Measurements from ENCODE around the gene KATNAL1. TPM values are rescaled to one million over a fixed set of nuclear protein-coding genes. Genes with fewer than 3 reads are reported as not detected.

The KATNAL1 gene
- total RNA-seq, 4 donors from 2014 or later = 4.4 to 9.8 (median 6.7) TPM

- Histone ChIP-seq H3K27ac (no peak overlapping the region), H3K27me3 (no peaks in the 10 kb centered on the region), H3K9me3 (no peaks in the 10 kb centered on the region), H3K36me3 (peaks cover 0 to 8% (median 2%) of the 10 kb centered on the region in 4 donors), H3K4me1 (no peaks in the 10 kb centered on the region), H3K4me3 (no peak overlapping the region)
- DNase-seq = no peak
- in situ Hi-C loops (cut with MboI; ENCODE audit: low pct_ligation_motif_present in 1 of 4, low pct_unique_long_range_greater_than_20kb in 1 of 4, low sequenced_read_pairs in 3 of 4) = no loop called here
- TF ChIP-seq POLR2A (IDR thresholded peaks at IDR 0.05) = no peak
- TF ChIP-seq POLR2AphosphoS5 (IDR thresholded peaks at IDR 0.05) = no peak
- TF ChIP-seq EP300 (IDR thresholded peaks at IDR 0.05; ENCODE audit: low read depth) = no peak
- no peak for TF ChIP-seq CTCF (IDR thresholded peaks at IDR 0.05)
- 90 to 92% methylated on average over 2 of the region's 2 CpGs for WGBS, 2 donors (ENCODE audit: low coverage in 1 of 2)
- intact Hi-C loops (cut with DNase I; ENCODE audit: low total_unique reads) = no loop called here
Measured at GRCh38 chr13:30234619-30235162, 72.7 kb downstream of the KATNAL1 start.

DNA sequence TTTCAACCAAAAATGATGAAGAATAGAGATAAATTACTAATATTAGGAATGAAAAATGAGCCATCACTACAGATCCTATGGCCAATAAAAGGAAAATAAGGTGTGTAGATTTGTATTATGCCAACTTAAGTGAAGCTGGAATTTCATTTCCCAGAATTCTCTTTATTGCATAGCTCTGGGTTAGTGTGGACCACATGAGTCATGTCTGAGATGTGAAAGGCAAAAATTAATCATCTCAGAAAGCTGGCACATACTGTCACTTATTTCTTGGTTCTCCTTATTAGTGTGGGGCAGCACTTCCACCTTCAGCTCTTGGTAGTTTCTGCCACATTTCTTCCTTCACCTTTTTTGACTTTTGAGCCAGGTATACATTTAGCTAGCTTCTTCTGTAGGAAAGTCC lies 82.6 kb downstream of the KATNAL1 start:
- H3K27ac ChIP-seq = no peak overlapping the region
- no peaks in the 10 kb centered on the region for H3K4me1 ChIP-seq
- in situ Hi-C loops (cut with MboI; ENCODE audit: low pct_ligation_motif_present in 1 of 4, low pct_unique_long_range_greater_than_20kb in 1 of 4, low sequenced_read_pairs in 3 of 4) = no loop called here
- peaks cover 0 to 6% of the 10 kb centered on the region in 2 donors for H3K9me3 ChIP-seq
- TF ChIP-seq EP300 (IDR thresholded peaks at IDR 0.05; ENCODE audit: low read depth) (no peak), POLR2A (IDR thresholded peaks at IDR 0.05) (no peak), POLR2AphosphoS5 (IDR thresholded peaks at IDR 0.05) (no peak), CTCF (IDR thresholded peaks at IDR 0.05) (no peak)
- peaks cover 0 to 30% (median 3%) of the 10 kb centered on the region in 4 donors for H3K36me3 ChIP-seq
- intact Hi-C loops (cut with DNase I; ENCODE audit: low total_unique reads) = no loop called here
- no peak overlapping the region for H3K4me3 ChIP-seq
- no peaks in the 10 kb centered on the region for H3K27me3 ChIP-seq
- no peak for DNase-seq

DNA sequence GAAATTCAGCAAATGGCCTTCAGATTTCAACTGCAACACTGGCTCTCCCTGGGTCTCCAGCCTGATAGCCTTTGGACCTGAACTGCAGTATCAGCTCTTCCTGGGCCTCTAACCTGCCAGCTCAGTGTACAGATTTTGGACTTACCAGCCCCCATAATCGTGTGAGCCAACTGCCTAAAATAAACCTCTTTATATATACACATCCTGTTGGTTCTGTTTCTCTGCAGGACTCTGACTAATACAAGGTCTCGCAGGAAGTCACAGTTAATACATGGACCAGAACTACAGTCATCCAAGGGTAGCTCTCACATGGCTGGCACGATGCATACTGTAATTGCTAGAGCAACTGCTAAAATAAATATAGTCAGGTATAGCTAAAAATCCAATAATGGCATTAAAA lies 85.1 kb downstream of the KATNAL1 start:
- Histone ChIP-seq H3K4me3 (no peak overlapping the region), H3K36me3 (peaks cover 0 to 28% (median 3%) of the 10 kb centered on the region in 4 donors), H3K9me3 (peaks cover 0 to 6% of the 10 kb centered on the region in 2 donors), H3K27me3 (no peaks in the 10 kb centered on the region), H3K27ac (no peak overlapping the region), H3K4me1 (no peaks in the 10 kb centered on the region)
- no peak for DNase-seq
- no peak for TF ChIP-seq EP300 (IDR thresholded peaks at IDR 0.05; ENCODE audit: low read depth)
- no peak for TF ChIP-seq CTCF (IDR thresholded peaks at IDR 0.05)
- TF ChIP-seq POLR2AphosphoS5 (IDR thresholded peaks at IDR 0.05) = no peak
- TF ChIP-seq POLR2A (IDR thresholded peaks at IDR 0.05) = no peak
- in situ Hi-C loops (cut with MboI; ENCODE audit: low pct_ligation_motif_present in 1 of 4, low pct_unique_long_range_greater_than_20kb in 1 of 4, low sequenced_read_pairs in 3 of 4) = no loop called here
- intact Hi-C loops (cut with DNase I; ENCODE audit: low total_unique reads) = no loop called here
- 82 to 86% methylated on average over 2 to 3 of the region's 3 CpGs for WGBS, 2 donors (ENCODE audit: low coverage in 1 of 2)

GRCh38 chr13:30216111-30216510 lies 91.2 kb downstream of the KATNAL1 start:
- H3K4me1 ChIP-seq = no peaks in the 10 kb centered on the region
- H3K27me3 ChIP-seq = no peaks in the 10 kb centered on the region
- WGBS, 2 donors (ENCODE audit: low coverage in 1 of 2) = 75% methylated on average over 2 of the region's 2 CpGs; no CpG with 5 or more reads in 1 of the 2 donors
- TF ChIP-seq CTCF (IDR thresholded peaks at IDR 0.05) (no peak), POLR2A (IDR thresholded peaks at IDR 0.05) (no peak), EP300 (IDR thresholded peaks at IDR 0.05; ENCODE audit: low read depth) (no peak), POLR2AphosphoS5 (IDR thresholded peaks at IDR 0.05) (no peak)
- no peak for DNase-seq
- peak overlapping the region in 1 of 4 donors; percentile 24 for H3K27ac ChIP-seq
- H3K9me3 ChIP-seq = no peaks in the 10 kb centered on the region
- no peak overlapping the region for H3K4me3 ChIP-seq
- in situ Hi-C loops (cut with MboI; ENCODE audit: low pct_ligation_motif_present in 1 of 4, low pct_unique_long_range_greater_than_20kb in 1 of 4, low sequenced_read_pairs in 3 of 4) (no loop called here), intact Hi-C loops (cut with DNase I; ENCODE audit: low total_unique reads) (no loop called here)
- H3K36me3 ChIP-seq = no peaks in the 10 kb centered on the region

Data from transverse colon (tissue), 4 donors.